Stimulated activated CD4-positive, alpha-beta T cell treated with anti-CD3 and anti-CD28 coated beads, Interleukin-12 subunit alpha, Interleukin-12 subunit beta, amount 100 ng/mL, for 48 hours (primary cell): ENCODE data around the gene SFMBT1.
"Not testable (repeated sequence)": the region's sequence is repeated elsewhere in the genome, so short reads cannot be mapped to it uniquely, and the experiment has no call there.

Source experiments
- DNase-seq, 3 donors: peaks; one replicate each; pipeline ENCODE4 v3.0.0-alpha.2; 2020; ENCODE audit warnings: low read depth in 2 of 3, low spot score in 1 of 3

Gene SFMBT1

GRCh38 chr3:53073553-53074365, 27.9 kb upstream of the SFMBT1 start:
- DNase-seq: no peak

- DNase-seq: peak; percentile 83 to 89 (median 84)
These were observed 27.0 kb upstream of the SFMBT1 start for GRCh38 chr3:53072653-53073552.

- DNase-seq: no peak
These were observed 26.1 kb upstream of the SFMBT1 start for GRCh38 chr3:53071882-53072431.

DNA sequence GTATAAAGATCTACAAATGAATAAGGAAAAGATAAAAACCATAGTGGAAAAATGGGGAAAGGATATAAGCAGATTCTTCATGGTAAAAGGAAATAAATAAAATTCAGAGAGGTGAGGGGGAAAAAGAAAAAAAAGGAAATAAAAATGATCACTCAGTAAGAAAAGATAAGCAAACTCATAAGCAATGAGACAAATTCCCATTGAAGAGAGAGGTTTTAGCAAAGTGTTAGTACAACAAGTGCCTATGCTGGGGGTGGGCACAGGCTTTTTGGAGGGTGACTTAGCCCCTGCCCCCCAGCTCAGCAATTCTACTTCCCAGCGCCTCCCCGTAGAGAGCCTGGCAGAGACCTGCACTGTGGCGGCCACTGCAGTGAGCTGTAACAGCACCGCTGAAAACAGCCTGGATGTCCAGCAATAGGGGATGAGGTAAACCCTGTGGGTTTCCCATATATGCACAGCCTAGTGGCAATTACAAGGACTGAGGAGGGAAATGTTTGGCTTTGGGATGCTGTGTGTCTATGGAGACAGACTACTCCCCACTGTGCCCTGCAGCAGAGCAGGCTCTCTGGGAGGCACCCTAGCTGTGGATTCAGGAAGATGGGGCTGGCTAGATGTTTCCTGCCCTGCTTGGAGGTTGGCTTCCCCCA, 23.7 kb upstream of the SFMBT1 start:
- DNase-seq: no peak

- no peak for DNase-seq
These were observed 22.3 kb upstream of the SFMBT1 start for GRCh38 chr3:53068176-53068575.

DNA sequence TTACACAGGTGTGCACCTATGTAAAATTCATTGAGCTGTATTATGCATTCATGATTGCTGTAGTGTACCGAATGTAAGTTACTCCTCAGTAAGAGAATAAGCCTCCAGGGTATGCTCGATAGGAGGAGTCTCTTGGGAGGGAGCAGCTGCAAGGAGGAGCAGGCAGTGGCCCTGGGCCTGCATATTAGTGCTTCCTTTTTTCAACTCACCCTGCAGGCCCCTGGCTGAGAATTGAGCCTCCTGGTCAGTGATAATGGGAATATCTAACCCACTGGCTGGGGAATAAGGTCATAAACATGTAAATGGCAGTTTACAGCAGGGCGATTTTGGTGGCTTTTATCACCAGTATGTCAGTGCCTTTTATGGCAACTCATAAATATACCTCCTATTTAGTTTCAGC, 21.7 kb upstream of the SFMBT1 start:
- DNase-seq: no peak

- DNase-seq: no peak
These were observed 20.1 kb upstream of the SFMBT1 start for GRCh38 chr3:53065841-53066480.

GRCh38 chr3:53062905-53063304, 17.0 kb upstream of the SFMBT1 start:
- no peak for DNase-seq

GRCh38 chr3:53056442-53056841, 10.6 kb upstream of the SFMBT1 start:
- DNase-seq: no peak

DNA sequence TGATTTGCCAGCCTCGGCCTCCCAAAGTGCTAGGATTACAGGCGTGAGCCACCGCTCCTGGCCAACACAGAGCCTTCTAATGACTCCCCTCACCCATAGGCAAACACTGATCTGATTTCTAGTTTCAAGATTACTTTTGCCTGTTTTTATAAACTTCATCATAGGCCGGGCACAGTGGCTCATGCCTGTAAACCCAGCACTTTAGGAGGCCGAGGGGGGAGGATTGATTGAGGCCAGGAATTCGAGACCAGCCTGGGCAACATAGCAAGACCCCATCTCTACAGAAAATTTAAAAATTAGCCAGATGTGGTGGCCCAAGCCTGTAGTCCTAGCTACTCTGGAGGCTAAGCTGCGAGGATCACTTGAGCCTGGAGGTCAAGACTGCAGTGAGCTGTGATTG, 8.4 kb upstream of the SFMBT1 start:
- not testable (repeated sequence) for DNase-seq

DNA sequence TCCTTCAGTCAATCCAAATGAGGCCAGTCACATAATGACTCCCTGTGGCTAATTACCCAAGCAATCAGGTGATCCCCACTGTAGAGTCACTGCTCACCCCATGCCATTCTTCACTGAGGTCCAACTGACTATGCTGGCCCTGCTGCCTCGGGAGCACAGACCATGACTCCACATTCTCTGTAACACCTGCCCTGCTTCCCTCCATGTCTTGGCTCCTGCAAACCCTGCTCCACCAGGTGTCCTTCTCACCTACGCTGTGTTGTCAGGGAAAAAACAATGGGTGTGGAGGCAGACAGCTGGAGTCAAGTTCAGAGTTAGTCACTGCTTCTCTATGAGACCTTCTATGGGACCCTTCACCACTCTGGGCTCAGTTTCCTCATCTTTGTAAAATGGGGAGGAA, 6.1 kb upstream of the SFMBT1 start:
- no peak for DNase-seq

DNA sequence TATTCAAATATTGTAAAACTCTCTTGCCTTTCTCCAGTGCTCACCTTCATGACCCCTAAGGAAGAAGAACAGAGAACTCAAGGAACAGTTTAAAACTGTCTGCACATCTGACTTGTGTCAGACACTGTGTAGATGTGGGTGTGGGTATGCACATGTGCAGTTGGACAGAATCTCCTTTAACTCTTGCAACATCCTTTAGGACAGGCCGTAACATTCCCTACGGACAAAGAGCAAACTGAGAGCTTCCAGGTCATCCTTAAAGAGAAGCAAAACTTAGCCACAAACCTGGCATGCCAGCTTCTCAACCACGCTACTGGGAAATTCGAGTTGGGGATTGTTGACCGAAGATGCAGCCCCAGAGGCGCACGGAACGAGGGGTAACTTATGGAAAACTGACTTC, 4.1 kb upstream of the SFMBT1 start:
- no peak for DNase-seq

GRCh38 chr3:53046171-53047170, 598 bp upstream of the SFMBT1 start:
- peak in 1 of 3 donors; percentile 32 for DNase-seq

DNA sequence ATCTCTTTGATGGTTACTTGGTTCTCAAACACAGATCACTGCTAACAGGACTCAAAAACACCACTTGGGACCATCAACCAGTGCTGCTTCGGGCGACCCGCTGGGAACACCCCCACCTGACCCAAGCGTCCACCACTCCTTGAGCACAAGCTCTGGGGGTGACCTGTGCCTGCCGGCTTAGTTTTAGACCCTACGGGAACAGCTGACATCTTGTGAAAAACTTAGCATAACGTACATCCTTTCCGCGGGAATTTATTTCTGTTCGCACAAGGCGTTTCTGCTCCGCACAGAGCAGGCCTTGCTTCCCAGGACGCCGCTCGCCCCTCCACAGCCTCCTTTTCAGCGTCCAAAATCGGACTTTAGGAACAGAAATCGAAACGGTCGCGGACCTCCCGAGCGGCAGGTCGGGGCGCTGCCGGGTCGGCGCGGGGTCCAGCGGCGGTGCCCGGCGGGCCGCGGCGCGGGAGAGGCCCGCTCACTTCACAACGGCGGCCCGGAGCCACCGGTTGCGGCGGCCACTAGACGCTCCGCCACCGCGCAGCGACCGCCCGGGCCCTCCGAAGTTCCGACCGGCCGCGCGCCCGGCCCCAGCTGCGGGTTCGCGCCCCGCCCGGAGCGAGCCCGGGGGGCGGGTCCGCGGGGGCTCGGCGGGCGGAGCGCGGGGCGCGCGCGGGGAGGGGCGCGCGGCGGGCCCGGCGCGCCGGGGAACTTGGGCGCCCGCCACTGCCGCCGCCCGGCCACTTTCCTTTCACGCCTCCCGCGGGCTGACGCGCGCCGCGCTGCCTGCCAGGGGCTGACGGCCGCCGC, 959 bp downstream of the SFMBT1 start:
- DNase-seq: peak in 1 of 3 donors; percentile 34

DNA sequence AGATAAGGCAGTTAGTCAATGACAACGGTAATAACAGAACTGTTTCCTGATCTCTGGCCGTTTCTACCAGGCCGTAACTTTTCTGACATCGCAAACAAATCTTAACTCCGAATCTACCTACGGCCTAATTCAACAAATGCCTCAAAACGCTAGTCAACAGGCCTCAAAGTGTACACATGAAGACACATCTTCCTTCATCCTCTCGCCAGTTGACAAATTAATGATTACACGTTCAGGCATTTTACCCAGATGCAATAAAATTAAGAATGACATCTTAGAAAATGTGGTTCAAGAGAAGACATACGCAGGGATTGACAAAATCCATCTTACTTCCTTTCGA, 1.5 kb downstream of the SFMBT1 start:
- no peak for DNase-seq

DNA sequence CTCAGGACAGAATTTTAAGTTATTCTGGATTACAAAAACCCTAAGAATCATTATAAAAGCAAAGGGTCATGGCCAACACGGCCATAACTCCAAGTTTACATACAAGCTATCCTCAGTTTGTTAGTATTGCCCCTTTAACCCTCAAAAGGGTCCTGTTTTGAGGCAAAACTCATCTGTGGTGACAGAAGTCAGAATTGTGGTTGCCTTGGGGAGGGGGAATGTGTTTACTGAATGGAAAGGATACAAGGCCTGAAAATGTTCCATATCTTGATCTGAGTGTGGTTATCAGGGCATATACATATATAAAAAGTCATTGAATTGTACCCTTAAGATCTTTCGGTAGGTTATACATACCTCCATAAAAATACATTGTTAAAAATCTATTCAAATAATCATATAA, 2.1 kb downstream of the SFMBT1 start:
- DNase-seq: no peak

- no peak for DNase-seq
These were observed 3.2 kb downstream of the SFMBT1 start for GRCh38 chr3:53042651-53043050.

DNA sequence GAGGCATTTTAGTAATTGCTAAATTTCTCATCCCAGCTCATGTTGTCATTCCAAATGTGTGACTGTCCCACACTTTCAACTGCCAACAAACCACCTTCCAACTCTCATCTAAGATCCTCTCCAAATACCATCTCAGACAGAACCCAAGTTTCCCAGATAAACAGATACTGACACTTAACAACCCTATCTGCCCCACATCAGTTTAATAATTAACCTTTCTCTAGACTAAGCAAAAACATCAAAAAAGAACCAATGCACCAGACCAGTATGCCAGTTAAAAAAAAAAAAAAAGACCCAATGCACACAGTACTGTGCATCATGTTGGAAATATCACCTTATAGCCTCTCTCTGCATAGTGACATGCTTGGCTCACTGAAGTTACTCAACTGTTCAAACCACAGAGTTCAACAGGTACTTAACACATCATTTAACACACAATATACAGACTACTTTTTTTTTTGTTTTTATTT, 5.5 kb downstream of the SFMBT1 start:
- no peak for DNase-seq

DNA sequence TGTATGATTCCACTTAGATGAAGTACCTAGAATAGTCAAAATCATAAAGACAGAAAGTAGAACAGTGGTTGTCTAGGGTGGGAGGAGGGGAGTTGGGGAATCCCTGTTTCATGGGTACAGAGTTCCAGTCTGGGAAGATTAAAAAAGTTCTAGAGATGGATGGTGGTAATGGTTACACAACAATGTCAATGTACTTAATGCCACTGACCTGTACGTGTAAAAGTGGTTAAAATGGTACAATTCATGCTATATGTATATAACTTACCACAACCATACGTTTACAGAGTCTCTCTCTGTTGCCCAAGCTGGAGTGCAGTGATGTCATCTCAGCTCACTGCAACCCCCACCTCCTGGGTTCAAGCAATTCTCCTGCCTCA, 6.5 kb downstream of the SFMBT1 start:
- DNase-seq: no peak
